H1 (cell line): ENCODE measurements around the gene GRIK2. TPM values are rescaled to one million over a fixed set of nuclear protein-coding genes. Genes with fewer than 3 reads are reported as not detected.
A peak's percentile ranks its signal among the peaks of the same experiment; 100 is the strongest.

Source experiments
- BCL11A ChIP-seq, 2 experiments: IDR thresholded peaks; one replicate each; pipeline ENCODE4 v1.6.1; 2011; ENCODE audit warnings: low read depth in 2 of 2, low read length in 2 of 2, mild to moderate bottlenecking in 2 of 2
- CBX5 ChIP-seq: fragments of 300-800, 300-1000 bp; sonication (generic); IDR thresholded peaks from 2 replicates; pipeline ENCODE4 v1.7.1; 2016; ENCODE audit warnings: antibody characterized with exemption, low read length, low read depth
- CEBPB ChIP-seq: IDR thresholded peaks from 2 replicates; pipeline ENCODE4 v1.6.1; 2012; ENCODE audit warnings: low read depth, low read length
- HDAC6 ChIP-seq: IDR thresholded peaks from one replicate; pipeline ENCODE4 v1.7.1; 2012; ENCODE audit warnings: low read depth, mild to moderate bottlenecking, inconsistent platforms, low read length, moderate library complexity
- RNF2 ChIP-seq: fragments of 200-900, 300-1000 bp; sonication (generic); IDR thresholded peaks from 2 replicates; pipeline ENCODE4 v1.7.1; 2016; ENCODE audit warnings: borderline replicate concordance, low read depth, mild to moderate bottlenecking, antibody characterized with exemption, low read length; ENCODE audit not compliant: poor library complexity, severe bottlenecking; ENCODE audit errors: missing control alignments
- SIN3A ChIP-seq, 2 experiments: IDR thresholded peaks in 1 of 2; conservative IDR thresholded peaks in 1 of 2; 2 replicates each; pipeline ENCODE4 v1.6.1; 2011 to 2012; ENCODE audit warnings: low read length in 2 of 2, improper control_type of control experiment in 1 of 2, low read depth in 1 of 2, mild to moderate bottlenecking in 1 of 2
- polyA plus RNA-seq, 7 experiments: library from polyadenylated mRNA; depleted of rRNA in 3 of 7; stranded (reverse) in 5 of 7; unstranded in 2 of 7; fragments of >200 nt in 5 of 7; fragments of 200-250 nt in 2 of 7; gene quantifications; 1 replicate in 5 of 7; 2 replicates in 1 of 7; 4 replicates in 1 of 7; pipeline versions ENCODE4 v1.2.1 to v1.2.3, GENCODE V29; 2011 to 2013; ENCODE audit warnings: missing spikeins in 2 of 7, mixed read lengths in 2 of 7
- total RNA-seq: library from RNA; stranded (reverse); fragmentation: NEBNext Ultra II Directional; extraction: Animal tissue kit (Norgen Biotek cat#: 25700); gene quantifications from 2 replicates; pipeline ENCODE4 v1.2.1, GENCODE V29; 2021
- TF ChIP-seq, protein P1 (sequence below): IDR thresholded peaks from 2 replicates; pipeline ENCODE4 v1.6.1; 2012; ENCODE audit warnings: inconsistent platforms

Gene GRIK2
- total and polyA plus RNA-seq, 2 of the 8 experiments (the other 6 are each of a cell fraction or from before 2014, with no cell fraction given) = 1.8 to 2.2 TPM

DNA sequence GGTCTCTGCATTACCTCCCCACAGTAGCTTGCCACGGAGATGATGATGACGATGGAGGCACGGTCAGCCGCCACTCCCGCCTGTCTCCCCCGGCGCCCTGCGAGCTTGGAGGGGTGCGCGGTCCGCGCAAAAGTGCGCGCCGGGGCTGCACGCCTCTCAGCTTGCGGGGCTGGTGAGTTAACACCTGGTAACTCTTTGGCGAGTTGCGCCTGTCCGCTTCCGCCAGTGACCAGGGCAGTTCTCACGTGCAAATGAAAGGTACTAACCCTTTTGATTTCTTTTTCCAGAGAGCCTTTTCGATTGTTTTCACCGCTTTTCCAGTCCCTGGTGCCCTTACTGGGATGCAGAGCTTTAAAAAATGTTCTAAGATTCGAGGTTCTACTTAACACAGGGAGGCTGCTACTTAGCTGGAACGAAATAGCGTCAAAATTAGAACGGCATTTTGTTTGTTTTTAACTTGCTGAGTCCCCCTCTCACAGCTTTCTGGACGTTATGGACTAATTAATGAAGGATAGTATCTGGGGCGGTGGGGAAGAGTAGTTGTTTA, 6.2 kb downstream of the GRIK2 start (continued):
- TF ChIP-seq RNF2 (no peak), CBX5 (no peak), BCL11A (IDR thresholded peaks at IDR 0.05; ENCODE audit: low read depth in 2 of 2, low read length in 2 of 2) (no peak), SIN3A (conservative IDR thresholded peaks at IDR 0.05 in 1 of 2, IDR thresholded peaks at IDR 0.05 in 1 of 2; ENCODE audit: low read depth in 1 of 2, low read length in 2 of 2) (no peak), HDAC6 (no peak), CEBPB (no peak)
- TF ChIP-seq, protein P1, sequence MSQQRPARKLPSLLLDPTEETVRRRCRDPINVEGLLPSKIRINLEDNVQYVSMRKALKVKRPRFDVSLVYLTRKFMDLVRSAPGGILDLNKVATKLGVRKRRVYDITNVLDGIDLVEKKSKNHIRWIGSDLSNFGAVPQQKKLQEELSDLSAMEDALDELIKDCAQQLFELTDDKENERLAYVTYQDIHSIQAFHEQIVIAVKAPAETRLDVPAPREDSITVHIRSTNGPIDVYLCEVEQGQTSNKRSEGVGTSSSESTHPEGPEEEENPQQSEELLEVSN = peak; percentile 55
